OCI-LY7 (cell line): ENCODE data around the gene TBR1. TPM values are rescaled to one million over a fixed set of nuclear protein-coding genes. Genes with fewer than 3 reads are reported as not detected.

Source experiments
- BruUV-seq: library from RNA; stranded (reverse); fragments of 400-500 nt; replicated peaks from 2 replicates; lab custom pipeline; 2021; lab: Mats Ljungman, UMichigan
- CTCF ChIA-PET: fragments of 300-600 bp; sonication (Branson Sonifier 250); formaldehyde crosslinking; loops from one replicate; lab custom pipeline; 2022; ENCODE audit warnings: antibody characterized with exemption; ENCODE audit not compliant: unreplicated experiment; lab: Charles Lee
- POLR2A ChIA-PET: fragments of 300-600 bp; sonication (Branson Sonifier 250); formaldehyde crosslinking; loops from one replicate; lab custom pipeline; 2022; ENCODE audit warnings: antibody characterized with exemption; lab: Charles Lee
- DNase-seq: peaks from one replicate; pipeline ENCODE4 v3.0.0-alpha.2; 2015; ENCODE audit warnings: low spot score
- H2AFZ ChIP-seq: fragments of 200-600 bp; sonication (generic), shearing (Covaris generic); 2 replicates; pipeline ENCODE4 v1.6.1; 2014; ENCODE audit warnings: mild to moderate bottlenecking, antibody characterized with exemption, low read length, moderate library complexity
- H3K27ac ChIP-seq: fragments of 200-600 bp; sonication (generic); 2 replicates; pipeline ENCODE4 v1.5.1; 2014; ENCODE audit warnings: mixed run types, low read depth, mild to moderate bottlenecking, moderate library complexity, low read length, inconsistent platforms; ENCODE audit not compliant: poor library complexity, severe bottlenecking
- H3K36me3 ChIP-seq: fragments of 200-600 bp; sonication (generic); 2 replicates; pipeline ENCODE4 v1.6.1; 2014; ENCODE audit warnings: mild to moderate bottlenecking, antibody characterized with exemption, low read length, moderate library complexity, mixed read lengths; ENCODE audit not compliant: insufficient read depth
- H3K4me1 ChIP-seq: fragments of 200-600 bp; sonication (generic); 2 replicates; pipeline ENCODE4 v1.5.1; 2014; ENCODE audit warnings: mild to moderate bottlenecking, low read length; ENCODE audit not compliant: insufficient read depth, poor library complexity, severe bottlenecking
- H3K4me2 ChIP-seq: fragments of 200-600 bp; sonication (generic); 2 replicates; pipeline ENCODE4 v1.6.1; 2014; ENCODE audit warnings: mild to moderate bottlenecking, low read length
- H3K4me3 ChIP-seq: fragments of 200-600 bp; sonication (generic); 2 replicates; pipeline ENCODE4 v1.5.1; 2014; ENCODE audit warnings: mild to moderate bottlenecking, low read depth, low read length; ENCODE audit not compliant: poor library complexity, severe bottlenecking
- H3K79me2 ChIP-seq: fragments of 200-600 bp; sonication (generic); 2 replicates; pipeline ENCODE4 v1.6.1; 2016; ENCODE audit warnings: low read depth, mild to moderate bottlenecking, low read length, moderate library complexity, mixed read lengths; ENCODE audit not compliant: insufficient read depth
- H3K9me2 ChIP-seq: fragments of 200-600 bp; sonication (generic); 2 replicates; pipeline ENCODE4 v1.6.1; 2016; ENCODE audit warnings: mild to moderate bottlenecking, low read length, mixed read lengths; ENCODE audit not compliant: insufficient read depth
- H3K9me3 ChIP-seq: fragments of 200-600 bp; sonication (generic); 2 replicates; pipeline ENCODE4 v1.6.1; 2014; ENCODE audit warnings: mild to moderate bottlenecking, mixed run types, low read length, mixed read lengths
- H4K20me1 ChIP-seq: fragments of 200-600 bp; sonication (generic); 2 replicates; pipeline ENCODE4 v1.6.1; 2014; ENCODE audit warnings: mild to moderate bottlenecking, antibody characterized with exemption, low read length, moderate library complexity, mixed read lengths; ENCODE audit not compliant: insufficient read depth
- EZH2phosphoT487 ChIP-seq: fragments of 200-600 bp; sonication (generic); IDR thresholded peaks from 2 replicates; pipeline ENCODE4 v1.6.1; 2018; ENCODE audit warnings: low read depth, borderline replicate concordance, mild to moderate bottlenecking, mixed run types, antibody characterized with exemption, low read length, moderate library complexity, mixed read lengths
- intact Hi-C: fragments of 100-400 bp; cut with micrococcal nuclease; formaldehyde crosslinking; loops from one replicate; pipeline ENCODE4 v1.10.0; 2022; ENCODE audit not compliant: unreplicated experiment
- total RNA-seq, 2 experiments: library from RNA; depleted of rRNA in 1 of 2; stranded (reverse); fragments of >200 nt in 1 of 2; shearing (Covaris generic) in 1 of 2; gene quantifications; 2 replicates each; pipeline ENCODE4 v1.2.3, GENCODE V29; 2014 to 2022
- TF ChIP-seq, protein P1 (sequence below): fragments of 200-600 bp; sonication (generic); conservative IDR thresholded peaks from 2 replicates; pipeline ENCODE4 v1.5.1; 2014; ENCODE audit warnings: mild to moderate bottlenecking, antibody characterized with exemption, low read length, moderate library complexity, mixed read lengths

Gene TBR1
- total RNA-seq, 2 experiments from 2014 or later = 0.03 TPM; not detected in 1

DNA sequence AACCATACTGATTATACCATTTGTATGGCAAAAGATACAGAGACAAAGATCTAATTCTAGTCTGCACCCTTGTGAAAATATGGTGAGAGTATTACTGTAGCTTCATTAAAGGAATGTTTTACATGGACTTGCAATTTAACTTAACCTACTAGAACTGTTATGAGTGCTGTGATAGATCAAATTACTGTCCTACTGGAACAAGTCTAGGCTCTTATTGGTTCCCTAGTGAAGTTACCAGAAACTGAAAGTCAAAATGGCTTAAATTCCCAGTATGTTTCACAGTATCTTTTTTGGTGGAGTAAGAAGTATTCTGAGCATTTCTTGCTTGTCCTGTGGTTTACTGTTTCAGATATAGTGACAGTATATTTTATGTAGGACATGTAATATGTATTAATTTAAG is 3.8 kb upstream of the TBR1 start:
- no peak overlapping the region for H3K4me3 ChIP-seq
- H2AFZ ChIP-seq = no peak overlapping the region
- no peaks in the 10 kb centered on the region for H3K79me2 ChIP-seq
- DNase-seq = no peak
- no peaks in the 10 kb centered on the region for H3K9me3 ChIP-seq
- TF ChIP-seq, protein P1, sequence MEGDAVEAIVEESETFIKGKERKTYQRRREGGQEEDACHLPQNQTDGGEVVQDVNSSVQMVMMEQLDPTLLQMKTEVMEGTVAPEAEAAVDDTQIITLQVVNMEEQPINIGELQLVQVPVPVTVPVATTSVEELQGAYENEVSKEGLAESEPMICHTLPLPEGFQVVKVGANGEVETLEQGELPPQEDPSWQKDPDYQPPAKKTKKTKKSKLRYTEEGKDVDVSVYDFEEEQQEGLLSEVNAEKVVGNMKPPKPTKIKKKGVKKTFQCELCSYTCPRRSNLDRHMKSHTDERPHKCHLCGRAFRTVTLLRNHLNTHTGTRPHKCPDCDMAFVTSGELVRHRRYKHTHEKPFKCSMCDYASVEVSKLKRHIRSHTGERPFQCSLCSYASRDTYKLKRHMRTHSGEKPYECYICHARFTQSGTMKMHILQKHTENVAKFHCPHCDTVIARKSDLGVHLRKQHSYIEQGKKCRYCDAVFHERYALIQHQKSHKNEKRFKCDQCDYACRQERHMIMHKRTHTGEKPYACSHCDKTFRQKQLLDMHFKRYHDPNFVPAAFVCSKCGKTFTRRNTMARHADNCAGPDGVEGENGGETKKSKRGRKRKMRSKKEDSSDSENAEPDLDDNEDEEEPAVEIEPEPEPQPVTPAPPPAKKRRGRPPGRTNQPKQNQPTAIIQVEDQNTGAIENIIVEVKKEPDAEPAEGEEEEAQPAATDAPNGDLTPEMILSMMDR = no peak
- TF ChIP-seq EZH2phosphoT487 = no peak
- no peak overlapping the region for H3K4me2 ChIP-seq
- H3K27ac ChIP-seq = no peak overlapping the region
- no peaks in the 10 kb centered on the region for H3K4me1 ChIP-seq
- POLR2A ChIA-PET = no interaction called here
- intact Hi-C loops = no loop called here
- no TSS peak for BruUV-seq
- CTCF ChIA-PET = no interaction called here
- peaks cover 16% of the 10 kb centered on the region for H3K36me3 ChIP-seq
- H4K20me1 ChIP-seq = no peaks in the 10 kb centered on the region
- no peaks in the 10 kb centered on the region for H3K9me2 ChIP-seq

DNA sequence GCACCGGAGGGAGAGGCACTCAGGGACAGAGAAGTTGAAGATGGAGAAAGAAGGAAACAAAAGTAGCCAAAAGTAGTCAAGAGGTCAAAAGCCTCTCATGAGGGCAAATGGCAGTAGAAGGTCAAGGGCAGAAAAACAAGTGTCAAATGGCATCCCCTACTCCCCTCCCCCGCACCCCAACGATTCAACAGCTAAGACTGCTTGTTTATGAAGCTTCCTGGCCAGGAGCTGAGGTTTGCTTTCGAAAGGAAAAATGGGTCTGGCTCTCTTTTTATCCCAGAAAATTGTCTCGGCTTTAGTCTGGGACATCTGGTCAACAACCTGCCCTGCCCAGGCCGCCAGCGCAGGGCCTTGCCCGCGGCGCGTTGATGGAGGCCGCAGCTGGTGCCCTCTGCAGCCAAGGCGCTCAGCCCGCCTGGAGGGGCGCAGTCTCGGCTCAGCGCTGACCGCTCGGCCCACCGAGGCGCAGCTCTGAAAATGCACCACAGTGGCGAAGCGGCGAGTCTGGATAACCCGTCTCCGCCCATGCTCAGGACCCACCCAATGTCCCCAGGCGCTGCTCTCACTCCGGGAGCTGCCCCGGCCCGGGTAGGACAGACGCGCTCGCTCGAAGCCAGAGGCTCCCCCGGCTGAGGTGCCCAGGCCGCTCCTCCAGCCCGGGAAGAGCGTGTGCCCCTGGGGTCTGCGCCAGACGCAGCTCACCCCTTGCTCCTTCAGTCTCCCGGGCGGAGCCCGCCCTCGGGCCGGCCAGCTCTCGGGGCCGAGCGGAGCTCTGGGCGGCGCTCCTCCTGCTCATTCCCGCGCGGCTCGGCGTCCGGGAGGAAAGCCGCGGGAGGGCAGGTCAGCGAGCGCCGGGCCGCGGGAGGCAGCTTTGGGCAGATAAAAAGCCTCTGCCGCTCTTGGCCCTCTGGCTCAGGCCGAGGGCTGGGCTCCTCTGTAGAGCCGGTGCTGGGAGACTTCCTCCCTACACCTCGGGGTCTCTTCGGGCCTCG is 1.8 kb upstream of the TBR1 start:
- peaks cover 13% of the 10 kb centered on the region for H3K36me3 ChIP-seq

More for the DNA sequence above, 1.8 kb upstream of the TBR1 start:
- Histone ChIP-seq H2AFZ (no peak overlapping the region), H3K4me1 (no peaks in the 10 kb centered on the region), H3K27ac (no peak overlapping the region), H3K79me2 (no peaks in the 10 kb centered on the region), H3K4me2 (peak overlapping the region; percentile 31; the same call in 1 of the 2 replicates), H3K4me3 (no peak overlapping the region), H3K9me3 (no peaks in the 10 kb centered on the region), H4K20me1 (no peaks in the 10 kb centered on the region), H3K9me2 (no peaks in the 10 kb centered on the region)
- intact Hi-C loops = no loop called here
- TF ChIP-seq EZH2phosphoT487 = no peak
- TF ChIP-seq, protein P1 = no peak
- no TSS peak for BruUV-seq
- ChIA-PET POLR2A (interaction anchor here (0.6 kb wide), 1 partner anchor 21 kb away, joined by 3 read pairs; no protein-coding TSS in a partner anchor), CTCF (no interaction called here)
- no peak for DNase-seq
